HEK293 (cell line): ENCODE measurements around the gene DPYD.

ENCODE experiments used
- CTCF ChIA-PET: fragments of 350-600 bp; formaldehyde crosslinking; extraction: SDS; loops from one replicate; lab custom pipeline; 2021; ENCODE audit warnings: antibody characterized with exemption; lab: Yijun Ruan, JAX
- POLR2A ChIA-PET: fragments of 300-600 bp; formaldehyde crosslinking; extraction: SDS; loops from one replicate; lab custom pipeline; 2020; ENCODE audit warnings: antibody characterized with exemption, inconsistent platforms; lab: Yijun Ruan, JAX
- H3K27ac ChIP-seq: fragments of 200-500 bp; sonication (Bioruptor generic); 2 replicates; pipeline ENCODE4 v1.5.1; 2014; ENCODE audit warnings: low read depth, low read length, control low read depth, inconsistent platforms; ENCODE audit errors: extremely low read depth
- H3K36me3 ChIP-seq, 2 experiments: fragments of 200-500 bp in 1 of 2; sonication (Bioruptor generic) in 1 of 2; 1 replicate in 1 of 2; 2 replicates in 1 of 2; pipeline ENCODE4 v1.5.1; 2014 to 2017; ENCODE audit warnings: inconsistent platforms in 2 of 2, low read length in 2 of 2; ENCODE audit not compliant: control insufficient read depth in 2 of 2, insufficient read depth in 1 of 2
- H3K4me1 ChIP-seq: fragments of 200-500 bp; sonication (Bioruptor generic); 2 replicates; pipeline ENCODE4 v1.5.1; 2014; ENCODE audit warnings: mild to moderate bottlenecking, low read length, inconsistent platforms; ENCODE audit not compliant: control insufficient read depth, insufficient read depth
- H3K4me3 ChIP-seq: 2 replicates; pipeline ENCODE4 v1.5.1; 2011; ENCODE audit warnings: low read depth, mild to moderate bottlenecking, control low read depth, low read length, moderate library complexity
- H3K9me3 ChIP-seq: fragments of 200-500 bp; sonication (Bioruptor generic); 2 replicates; pipeline ENCODE4 v1.5.1; 2014; ENCODE audit warnings: low read depth, low read length, inconsistent platforms; ENCODE audit not compliant: control insufficient read depth, insufficient read depth
- FEZF1 ChIP-seq: fragments of 450-650 bp; formaldehyde crosslinking; IDR thresholded peaks from 2 replicates; pipeline ENCODE4 v1.5.1; 2016; ENCODE audit warnings: missing biosample characterization, missing genetic modification characterization
- GFI1B ChIP-seq: fragments of 450-650 bp; formaldehyde crosslinking; IDR thresholded peaks from 2 replicates; pipeline ENCODE4 v1.5.1; 2016; ENCODE audit warnings: missing biosample characterization, missing genetic modification characterization
- GLI2 ChIP-seq: fragments of 450-650 bp; formaldehyde crosslinking; IDR thresholded peaks from 2 replicates; pipeline ENCODE4; 2017; ENCODE audit warnings: missing biosample characterization, missing genetic modification characterization, low read depth, borderline replicate concordance
- GLI4 ChIP-seq: fragments of 450-650 bp; formaldehyde crosslinking; IDR thresholded peaks from 2 replicates; pipeline ENCODE4 v1.5.1; 2016; ENCODE audit warnings: missing biosample characterization, missing genetic modification characterization
- HOXC10 ChIP-seq: sonication (generic); formaldehyde crosslinking; IDR thresholded peaks from 2 replicates; pipeline ENCODE4 v1.8.1; 2023; ENCODE audit warnings: mild to moderate bottlenecking, missing genetic modification reagents
- RBAK ChIP-seq: fragments of 450-650 bp; formaldehyde crosslinking; IDR thresholded peaks from 2 replicates; pipeline ENCODE4 v1.5.1; 2016; ENCODE audit warnings: missing biosample characterization, missing genetic modification characterization
- SALL2 ChIP-seq: fragments of 450-650 bp; formaldehyde crosslinking; IDR thresholded peaks from 2 replicates; pipeline ENCODE4 v1.5.0; 2017; ENCODE audit warnings: missing biosample characterization, mild to moderate bottlenecking, missing genetic modification characterization, borderline replicate concordance
- SETDB1 ChIP-seq: IDR thresholded peaks from one replicate; pipeline ENCODE4 v1.6.1; 2017; ENCODE audit warnings: mild to moderate bottlenecking, low read length, moderate library complexity, mixed read lengths; ENCODE audit not compliant: insufficient read length
- WT1 ChIP-seq: fragments of 450-650 bp; formaldehyde crosslinking; IDR thresholded peaks from 2 replicates; pipeline ENCODE4 v1.5.1; 2016; ENCODE audit warnings: missing biosample characterization, missing genetic modification characterization
- ZEB2 ChIP-seq: fragments of 450-650 bp; formaldehyde crosslinking; IDR thresholded peaks from 2 replicates; pipeline ENCODE4 v1.5.1; 2016; ENCODE audit warnings: missing biosample characterization, missing genetic modification characterization
- ZFP69B ChIP-seq: fragments of 450-650 bp; formaldehyde crosslinking; IDR thresholded peaks from 2 replicates; pipeline ENCODE4 v1.5.1; 2016; ENCODE audit warnings: missing biosample characterization, missing genetic modification characterization
- ZNF302 ChIP-seq: fragments of 450-650 bp; formaldehyde crosslinking; IDR thresholded peaks from 2 replicates; pipeline ENCODE4 v1.5.1; 2016; ENCODE audit warnings: missing biosample characterization, missing genetic modification characterization, low read depth
- ZNF48 ChIP-seq: fragments of 450-650 bp; formaldehyde crosslinking; IDR thresholded peaks from 2 replicates; pipeline ENCODE4 v1.5.1; 2016; ENCODE audit warnings: missing biosample characterization, missing genetic modification characterization
- ZNF544 ChIP-seq: fragments of 450-650 bp; formaldehyde crosslinking; IDR thresholded peaks from 2 replicates; pipeline ENCODE4 v1.5.0; 2017; ENCODE audit warnings: missing biosample characterization, missing genetic modification characterization
- ZNF555 ChIP-seq: fragments of 450-650 bp; formaldehyde crosslinking; conservative IDR thresholded peaks from 2 replicates; pipeline ENCODE4 v1.5.1; 2017; ENCODE audit warnings: missing biosample characterization, mild to moderate bottlenecking, missing genetic modification characterization, inconsistent platforms
- ZNF596 ChIP-seq: fragments of 450-650 bp; IDR thresholded peaks from 2 replicates; pipeline ENCODE4 v1.5.0; 2018; ENCODE audit warnings: missing biosample characterization, mild to moderate bottlenecking, missing genetic modification characterization, moderate library complexity
- ZNF624 ChIP-seq: fragments of 450-650 bp; formaldehyde crosslinking; IDR thresholded peaks from 2 replicates; pipeline ENCODE4 v1.5.1; 2017; ENCODE audit warnings: missing biosample characterization, missing genetic modification characterization
- ZNF626 ChIP-seq: fragments of 450-650 bp; sonication (Bioruptor Pico); formaldehyde crosslinking; IDR thresholded peaks from 2 replicates; pipeline ENCODE4 v1.5.1; 2018; ENCODE audit warnings: missing biosample characterization, missing genetic modification characterization, inconsistent platforms
- ZNF670 ChIP-seq: fragments of 450-650 bp; formaldehyde crosslinking; IDR thresholded peaks from 2 replicates; pipeline ENCODE4 v1.5.1; 2016; ENCODE audit warnings: missing biosample characterization, missing genetic modification characterization, low read depth
- ZNF785 ChIP-seq: fragments of 450-650 bp; formaldehyde crosslinking; IDR thresholded peaks from 2 replicates; pipeline ENCODE4 v1.5.1; 2016; ENCODE audit warnings: missing biosample characterization, missing genetic modification characterization
- ZNF791 ChIP-seq: fragments of 450-650 bp; formaldehyde crosslinking; IDR thresholded peaks from 2 replicates; pipeline ENCODE4 v1.5.1; 2016; ENCODE audit warnings: missing biosample characterization, missing genetic modification characterization
- ZNF843 ChIP-seq: fragments of 450-650 bp; formaldehyde crosslinking; IDR thresholded peaks from 2 replicates; pipeline ENCODE4 v1.5.1; 2016; ENCODE audit warnings: missing biosample characterization, missing genetic modification characterization
- ZSCAN30 ChIP-seq: fragments of 450-650 bp; IDR thresholded peaks from 2 replicates; pipeline ENCODE4 v1.5.1; 2018; ENCODE audit warnings: missing biosample characterization, mild to moderate bottlenecking, missing genetic modification characterization, moderate library complexity
- TF ChIP-seq, protein P1 (sequence below): fragments of 450-650 bp; formaldehyde crosslinking; IDR thresholded peaks from 2 replicates; pipeline ENCODE4 v1.5.1; 2016; ENCODE audit warnings: missing biosample characterization, missing genetic modification characterization
- TF ChIP-seq, protein P2 (sequence below): fragments of 450-650 bp; IDR thresholded peaks from 2 replicates; pipeline ENCODE4 v1.5.1; 2018; ENCODE audit warnings: missing biosample characterization, mild to moderate bottlenecking, missing genetic modification characterization
- TF ChIP-seq, protein P3 (sequence below): fragments of 450-650 bp; formaldehyde crosslinking; IDR thresholded peaks from 2 replicates; pipeline ENCODE4 v1.5.1; 2016; ENCODE audit warnings: missing biosample characterization, missing genetic modification characterization
- TF ChIP-seq, protein P4 (sequence below): fragments of 450-650 bp; formaldehyde crosslinking; IDR thresholded peaks from 2 replicates; pipeline ENCODE4 v1.5.1; 2016; ENCODE audit warnings: missing biosample characterization, missing genetic modification characterization

DPYD gene

DNA sequence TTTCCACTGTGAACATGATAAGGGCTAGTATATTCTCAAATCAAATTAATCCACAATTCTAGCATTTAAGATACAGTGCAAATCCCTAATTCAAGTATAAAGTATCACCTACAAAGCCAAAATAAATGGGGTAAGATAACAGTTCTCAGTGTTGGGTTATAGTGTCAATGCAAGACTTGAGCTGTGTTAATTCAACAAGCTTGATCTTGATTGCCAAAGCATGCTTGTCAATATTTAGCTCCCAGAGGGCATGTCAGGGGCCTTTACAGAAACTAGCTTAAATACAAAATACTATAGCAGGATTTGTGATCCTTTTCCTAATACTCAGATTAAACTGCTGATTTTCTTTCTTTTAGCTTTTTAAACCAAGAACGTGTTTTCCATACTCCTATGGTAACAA is 658.0 kb downstream of the DPYD start:
- CTCF ChIA-PET: interaction anchor here (0.6 to 0.7 kb wide), 2 partner anchors 329 to 1247 kb away, joined by 3 to 4 read pairs; no protein-coding TSS in a partner anchor
- H3K9me3 ChIP-seq: no peaks in the 10 kb centered on the region
- TF ChIP-seq, protein P1, sequence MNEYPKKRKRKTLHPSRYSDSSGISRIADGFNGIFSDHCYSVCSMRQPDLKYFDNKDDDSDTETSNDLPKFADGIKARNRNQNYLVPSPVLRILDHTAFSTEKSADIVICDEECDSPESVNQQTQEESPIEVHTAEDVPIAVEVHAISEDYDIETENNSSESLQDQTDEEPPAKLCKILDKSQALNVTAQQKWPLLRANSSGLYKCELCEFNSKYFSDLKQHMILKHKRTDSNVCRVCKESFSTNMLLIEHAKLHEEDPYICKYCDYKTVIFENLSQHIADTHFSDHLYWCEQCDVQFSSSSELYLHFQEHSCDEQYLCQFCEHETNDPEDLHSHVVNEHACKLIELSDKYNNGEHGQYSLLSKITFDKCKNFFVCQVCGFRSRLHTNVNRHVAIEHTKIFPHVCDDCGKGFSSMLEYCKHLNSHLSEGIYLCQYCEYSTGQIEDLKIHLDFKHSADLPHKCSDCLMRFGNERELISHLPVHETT: no peak
- TF ChIP-seq ZNF785 (tag by site-specific recombination): no peak
- no peak for TF ChIP-seq SETDB1
- no peak overlapping the region for H3K27ac ChIP-seq
- POLR2A ChIA-PET: no interaction called here
- no peak overlapping the region for H3K4me3 ChIP-seq
- no peaks in the 10 kb centered on the region for H3K36me3 ChIP-seq
- H3K4me1 ChIP-seq: no peaks in the 10 kb centered on the region

DNA sequence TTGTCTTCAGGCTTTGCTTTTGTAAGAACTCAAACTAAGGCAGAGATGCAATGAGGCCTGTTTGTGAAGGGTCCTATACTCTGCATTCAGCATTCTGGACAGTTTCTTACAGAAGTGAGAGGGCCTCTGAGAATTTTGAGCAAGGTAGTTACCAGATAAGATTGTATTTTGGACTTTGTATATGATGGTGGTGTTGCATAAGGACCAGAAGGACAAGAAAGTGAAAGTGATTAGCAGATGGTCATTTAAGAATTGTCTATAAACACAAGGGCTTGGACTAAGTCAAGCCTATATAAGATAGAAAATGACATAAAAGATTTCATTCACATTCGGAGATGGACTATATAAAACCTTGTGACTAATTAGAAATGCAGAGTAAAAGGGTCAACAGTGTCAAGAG is 662.2 kb downstream of the DPYD start:
- ChIA-PET CTCF (interaction anchor here (0.5 to 0.7 kb wide), 3 partner anchors 14 to 1208 kb away, joined by 3 read pairs; no protein-coding TSS in a partner anchor), POLR2A (no interaction called here)
- H3K4me1 ChIP-seq: no peaks in the 10 kb centered on the region
- no peak overlapping the region for H3K4me3 ChIP-seq
- TF ChIP-seq, protein P2, sequence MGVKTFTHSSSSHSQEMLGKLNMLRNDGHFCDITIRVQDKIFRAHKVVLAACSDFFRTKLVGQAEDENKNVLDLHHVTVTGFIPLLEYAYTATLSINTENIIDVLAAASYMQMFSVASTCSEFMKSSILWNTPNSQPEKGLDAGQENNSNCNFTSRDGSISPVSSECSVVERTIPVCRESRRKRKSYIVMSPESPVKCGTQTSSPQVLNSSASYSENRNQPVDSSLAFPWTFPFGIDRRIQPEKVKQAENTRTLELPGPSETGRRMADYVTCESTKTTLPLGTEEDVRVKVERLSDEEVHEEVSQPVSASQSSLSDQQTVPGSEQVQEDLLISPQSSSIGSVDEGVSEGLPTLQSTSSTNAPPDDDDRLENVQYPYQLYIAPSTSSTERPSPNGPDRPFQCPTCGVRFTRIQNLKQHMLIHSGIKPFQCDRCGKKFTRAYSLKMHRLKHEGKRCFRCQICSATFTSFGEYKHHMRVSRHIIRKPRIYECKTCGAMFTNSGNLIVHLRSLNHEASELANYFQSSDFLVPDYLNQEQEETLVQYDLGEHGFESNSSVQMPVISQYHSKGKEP (tag by site-specific recombination): no peak
- TF ChIP-seq ZFP69B (no peak), SALL2 (tag by site-specific recombination) (no peak), ZNF624 (no peak), GLI4 (tag by site-specific recombination) (no peak), GFI1B (tag by site-specific recombination) (no peak), ZNF626 (tag by site-specific recombination) (no peak), GLI2 (tag by site-specific recombination) (no peak), HOXC10 (no peak)
- TF ChIP-seq, protein P3, sequence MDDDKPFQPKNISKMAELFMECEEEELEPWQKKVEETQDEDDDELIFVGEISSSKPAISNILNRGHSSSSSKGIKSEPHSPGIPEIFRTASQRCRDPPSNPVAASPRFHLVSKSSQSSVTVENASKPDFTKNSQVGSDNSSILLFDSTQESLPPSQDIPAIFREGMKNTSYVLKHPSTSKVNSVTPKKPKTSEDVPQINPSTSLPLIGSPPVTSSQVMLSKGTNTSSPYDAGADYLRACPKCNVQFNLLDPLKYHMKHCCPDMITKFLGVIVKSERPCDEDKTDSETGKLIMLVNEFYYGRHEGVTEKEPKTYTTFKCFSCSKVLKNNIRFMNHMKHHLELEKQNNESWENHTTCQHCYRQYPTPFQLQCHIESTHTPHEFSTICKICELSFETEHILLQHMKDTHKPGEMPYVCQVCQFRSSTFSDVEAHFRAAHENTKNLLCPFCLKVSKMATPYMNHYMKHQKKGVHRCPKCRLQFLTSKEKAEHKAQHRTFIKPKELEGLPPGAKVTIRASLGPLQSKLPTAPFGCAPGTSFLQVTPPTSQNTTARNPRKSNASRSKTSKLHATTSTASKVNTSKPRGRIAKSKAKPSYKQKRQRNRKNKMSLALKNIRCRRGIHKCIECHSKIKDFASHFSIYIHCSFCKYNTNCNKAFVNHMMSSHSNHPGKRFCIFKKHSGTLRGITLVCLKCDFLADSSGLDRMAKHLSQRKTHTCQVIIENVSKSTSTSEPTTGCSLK (tag by site-specific recombination): no peak
- no peaks in the 10 kb centered on the region for H3K9me3 ChIP-seq
- no peak overlapping the region for H3K27ac ChIP-seq
- H3K36me3 ChIP-seq: no peaks in the 10 kb centered on the region

DNA sequence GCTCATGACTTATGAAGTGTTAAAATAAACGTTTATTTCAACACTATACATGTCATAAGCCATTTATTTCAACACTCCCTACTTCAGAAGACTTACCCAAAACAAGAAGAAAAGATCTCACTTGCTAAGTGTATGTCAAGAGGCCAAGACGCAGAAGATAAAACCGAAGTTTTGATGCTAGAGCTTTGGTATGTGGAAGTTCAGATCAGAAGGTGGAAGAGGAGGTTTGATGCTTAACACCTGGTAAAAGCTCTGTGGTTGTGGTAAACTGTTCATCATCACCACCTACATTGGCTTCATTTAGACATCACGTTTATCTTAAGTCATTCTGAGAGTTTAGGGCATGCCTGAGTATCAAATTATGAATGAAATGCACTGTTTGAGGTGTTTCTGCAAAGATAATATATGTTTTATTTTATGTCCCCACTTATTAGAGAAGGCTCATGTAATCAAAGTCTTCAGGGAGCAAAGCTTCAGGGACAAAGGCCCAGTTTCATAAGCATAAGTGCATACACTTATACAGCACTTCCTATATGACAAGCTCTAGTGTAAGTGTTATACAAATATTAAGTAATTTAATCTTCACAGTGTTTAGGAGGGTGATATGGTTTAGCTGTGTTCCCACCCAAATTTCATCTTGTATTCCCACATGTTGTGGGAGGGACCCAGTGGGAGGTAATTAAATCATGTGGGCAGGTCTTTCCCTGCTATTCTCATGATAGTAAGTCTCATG is 665.9 kb downstream of the DPYD start:
- ChIA-PET POLR2A (no interaction called here), CTCF (no interaction called here)
- H3K27ac ChIP-seq: no peak overlapping the region
- no peak overlapping the region for H3K4me3 ChIP-seq
- no peaks in the 10 kb centered on the region for H3K4me1 ChIP-seq
- H3K36me3 ChIP-seq: no peaks in the 10 kb centered on the region
- no peaks in the 10 kb centered on the region for H3K9me3 ChIP-seq
- no peak for TF ChIP-seq ZNF670 (tag by site-specific recombination)
- no peak for TF ChIP-seq FEZF1
- TF ChIP-seq, protein P4, sequence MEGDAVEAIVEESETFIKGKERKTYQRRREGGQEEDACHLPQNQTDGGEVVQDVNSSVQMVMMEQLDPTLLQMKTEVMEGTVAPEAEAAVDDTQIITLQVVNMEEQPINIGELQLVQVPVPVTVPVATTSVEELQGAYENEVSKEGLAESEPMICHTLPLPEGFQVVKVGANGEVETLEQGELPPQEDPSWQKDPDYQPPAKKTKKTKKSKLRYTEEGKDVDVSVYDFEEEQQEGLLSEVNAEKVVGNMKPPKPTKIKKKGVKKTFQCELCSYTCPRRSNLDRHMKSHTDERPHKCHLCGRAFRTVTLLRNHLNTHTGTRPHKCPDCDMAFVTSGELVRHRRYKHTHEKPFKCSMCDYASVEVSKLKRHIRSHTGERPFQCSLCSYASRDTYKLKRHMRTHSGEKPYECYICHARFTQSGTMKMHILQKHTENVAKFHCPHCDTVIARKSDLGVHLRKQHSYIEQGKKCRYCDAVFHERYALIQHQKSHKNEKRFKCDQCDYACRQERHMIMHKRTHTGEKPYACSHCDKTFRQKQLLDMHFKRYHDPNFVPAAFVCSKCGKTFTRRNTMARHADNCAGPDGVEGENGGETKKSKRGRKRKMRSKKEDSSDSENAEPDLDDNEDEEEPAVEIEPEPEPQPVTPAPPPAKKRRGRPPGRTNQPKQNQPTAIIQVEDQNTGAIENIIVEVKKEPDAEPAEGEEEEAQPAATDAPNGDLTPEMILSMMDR (tag by site-specific recombination): no peak
- no peak for TF ChIP-seq GLI4 (tag by site-specific recombination)
- TF ChIP-seq ZNF843 (tag by site-specific recombination): no peak
- TF ChIP-seq ZNF544 (tag by site-specific recombination): no peak
- no peak for TF ChIP-seq ZNF302 (tag by site-specific recombination)
- no peak for TF ChIP-seq ZEB2 (tag by site-specific recombination)
- no peak for TF ChIP-seq ZSCAN30
- TF ChIP-seq ZNF555 (tag by site-specific recombination): no peak
- TF ChIP-seq ZNF596 (tag by site-specific recombination): no peak
- TF ChIP-seq RBAK: no peak
- TF ChIP-seq ZNF791 (tag by site-specific recombination): no peak
- no peak for TF ChIP-seq ZNF48 (tag by site-specific recombination)
- no peak for TF ChIP-seq WT1 (tag by site-specific recombination)
